Activated T-cell treated with anti-CD3 and anti-CD28 coated beads, Interleukin-2, amount 50 U/mL, for 4 hours (primary cell): ENCODE measurements around the gene PJA2. TPM values are rescaled to one million over a fixed set of nuclear protein-coding genes. Genes with fewer than 3 reads are reported as not detected.
"Not testable (repeated sequence)": the region's sequence is repeated elsewhere in the genome, so short reads cannot be mapped to it uniquely, and the experiment has no call there.

Experiments
- ATAC-seq, 2 donors: fragments of 200-7000 bp; cut with Tn5 transposase; one replicate each; pipeline ENCODE4 v1.10.0; 2021
- DNase-seq: peaks from one replicate; pipeline ENCODE4 v3.0.0-alpha.2; 2020
- H3K27me3 Mint-ChIP-seq: one replicate; pipeline ENCODE4 v1.8.0; 2021; ENCODE audit warnings: low read depth, mixed read lengths
- H3K36me3 Mint-ChIP-seq: one replicate; pipeline ENCODE4 v1.8.0; 2022; ENCODE audit warnings: mixed read lengths; ENCODE audit not compliant: insufficient read depth
- H3K4me1 Mint-ChIP-seq: one replicate; pipeline ENCODE4 v1.8.0; 2021; ENCODE audit warnings: low read depth, mixed read lengths
- H3K4me3 Mint-ChIP-seq: one replicate; pipeline ENCODE4 v1.8.0; 2021; ENCODE audit warnings: mild to moderate bottlenecking, moderate library complexity, mixed read lengths
- H3K9me3 Mint-ChIP-seq: one replicate; pipeline ENCODE4 v1.8.0; 2021; ENCODE audit warnings: mixed read lengths
- total RNA-seq, 3 donors: library from RNA; stranded (reverse); gene quantifications; one replicate each; pipeline ENCODE4 v1.2.1, GENCODE V29; 2021

PJA2 gene
- total RNA-seq, 3 donors from 2014 or later, result 27.6 to 33.7 (median 28.8) TPM

DNA sequence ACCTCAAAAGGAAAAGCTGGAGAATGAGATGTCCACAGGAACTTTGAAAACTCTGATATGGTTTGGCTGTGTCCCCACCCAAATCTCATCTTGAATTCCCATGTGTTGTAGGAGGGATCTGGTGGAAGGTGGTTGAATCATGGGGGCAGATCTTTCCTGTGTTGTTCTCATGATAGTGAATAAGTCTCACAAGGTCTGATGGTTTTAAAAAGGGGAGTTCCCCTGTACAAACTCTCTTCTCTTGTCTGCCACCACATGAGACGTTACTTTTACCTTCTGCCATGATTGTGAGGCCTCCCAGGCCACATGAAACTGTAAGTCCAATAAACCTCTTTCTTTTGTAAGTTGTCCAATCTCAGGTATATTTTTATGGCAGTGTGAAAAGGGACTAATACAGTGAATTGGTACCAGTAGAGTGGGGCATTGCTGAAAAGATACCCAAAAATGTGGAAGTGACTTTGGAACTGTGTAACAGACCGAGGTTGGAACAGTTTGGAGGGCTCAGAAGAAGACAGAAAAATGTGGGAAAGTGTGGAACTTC is 4.2 kb upstream of the PJA2 start:
- H3K36me3 Mint-ChIP-seq, ATAC-seq, DNase-seq, H3K4me3 Mint-ChIP-seq, H3K27me3 Mint-ChIP-seq: not testable (repeated sequence)
- H3K9me3 Mint-ChIP-seq, result peaks cover 13% of the 10 kb centered on the region
- peaks cover 15% of the 10 kb centered on the region for H3K4me1 Mint-ChIP-seq

GRCh38 chr5:109413458-109413857 is 3.7 kb upstream of the PJA2 start:
- ATAC-seq, result no peak

GRCh38 chr5:109412981-109413402 is 3.2 kb upstream of the PJA2 start:
- no peak for ATAC-seq
- Mint-ChIP-seq H3K27me3 (no peaks in the 10 kb centered on the region), H3K4me3 (no peak overlapping the region), H3K36me3 (peaks cover 3% of the 10 kb centered on the region), H3K9me3 (peaks cover 13% of the 10 kb centered on the region), H3K4me1 (peaks cover 17% of the 10 kb centered on the region)
- no peak for DNase-seq

More at GRCh38 chr5:109413458-109413857, 3.7 kb upstream of the PJA2 start:
- Mint-ChIP-seq H3K4me3 (no peak overlapping the region), H3K36me3 (peaks cover 3% of the 10 kb centered on the region), H3K4me1 (peaks cover 15% of the 10 kb centered on the region), H3K9me3 (peaks cover 13% of the 10 kb centered on the region), H3K27me3 (no peaks in the 10 kb centered on the region)
- no peak for DNase-seq

DNA sequence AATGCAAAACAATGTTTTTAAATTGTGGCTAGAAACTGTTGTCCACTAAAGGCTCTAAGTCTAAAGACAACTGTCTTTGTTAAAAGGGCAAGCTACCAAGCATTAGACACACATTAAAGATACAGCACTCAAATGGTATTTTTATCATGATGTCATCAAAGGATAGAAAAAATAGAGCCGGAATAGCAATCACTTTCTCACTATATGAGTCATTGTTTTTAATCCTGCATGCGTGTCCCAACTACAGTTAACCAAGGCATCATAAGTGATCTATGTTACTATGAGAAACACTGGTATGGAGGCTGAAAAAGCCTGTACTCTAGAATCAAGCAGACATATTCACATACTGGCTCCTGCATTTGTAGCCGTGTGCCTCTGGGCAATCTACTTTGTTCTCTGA is 1.9 kb upstream of the PJA2 start:
- H3K4me1 Mint-ChIP-seq, result peaks cover 29% of the 10 kb centered on the region
- H3K4me3 Mint-ChIP-seq, result no peak overlapping the region
- ATAC-seq (no peak), DNase-seq (no peak)
- no peaks in the 10 kb centered on the region for H3K27me3 Mint-ChIP-seq
- H3K36me3 Mint-ChIP-seq, result peaks cover 3% of the 10 kb centered on the region
- peaks cover 13% of the 10 kb centered on the region for H3K9me3 Mint-ChIP-seq

GRCh38 chr5:109411149-109411514 is 1.4 kb upstream of the PJA2 start:
- ATAC-seq (no peak), DNase-seq (no peak)
- H3K4me3 Mint-ChIP-seq, result peak overlapping the region; percentile 97
- H3K36me3 Mint-ChIP-seq, result peaks cover 5% of the 10 kb centered on the region
- H3K9me3 Mint-ChIP-seq, result peaks cover 13% of the 10 kb centered on the region
- peaks cover 34% of the 10 kb centered on the region for H3K4me1 Mint-ChIP-seq
- no peaks in the 10 kb centered on the region for H3K27me3 Mint-ChIP-seq

- ATAC-seq, result no peak
- H3K9me3 Mint-ChIP-seq, result peaks cover 8% of the 10 kb centered on the region
Measured at GRCh38 chr5:109410389-109411148, 795 bp upstream of the PJA2 start.

GRCh38 chr5:109408991-109409843 is 557 bp downstream of the PJA2 start:
- Mint-ChIP-seq H3K9me3 (peaks cover 3% of the 10 kb centered on the region), H3K4me3 (peak overlapping the region; percentile 97), H3K4me1 (peaks cover 47% of the 10 kb centered on the region), H3K36me3 (peaks cover 5% of the 10 kb centered on the region), H3K27me3 (no peaks in the 10 kb centered on the region)
- ATAC-seq (peak; percentile 34 to 48), DNase-seq (peak; percentile 69)

More at GRCh38 chr5:109410389-109411148, 795 bp upstream of the PJA2 start:
- Mint-ChIP-seq H3K4me1 (peaks cover 38% of the 10 kb centered on the region), H3K27me3 (no peaks in the 10 kb centered on the region), H3K4me3 (peak overlapping the region; percentile 97), H3K36me3 (peaks cover 6% of the 10 kb centered on the region)
- peak; percentile 16 for DNase-seq

GRCh38 chr5:109407913-109408312 is 1.9 kb downstream of the PJA2 start:
- H3K4me3 Mint-ChIP-seq, result peak overlapping the region; percentile 97
- peaks cover 51% of the 10 kb centered on the region for H3K4me1 Mint-ChIP-seq
- no peaks in the 10 kb centered on the region for H3K9me3 Mint-ChIP-seq
- no peaks in the 10 kb centered on the region for H3K27me3 Mint-ChIP-seq
- H3K36me3 Mint-ChIP-seq, result peaks cover 8% of the 10 kb centered on the region
- DNase-seq (no peak), ATAC-seq (no peak)

- Mint-ChIP-seq H3K4me3 (peak overlapping the region; percentile 14), H3K9me3 (no peaks in the 10 kb centered on the region), H3K36me3 (peaks cover 8% of the 10 kb centered on the region), H3K4me1 (peaks cover 63% of the 10 kb centered on the region), H3K27me3 (no peaks in the 10 kb centered on the region)
- DNase-seq (no peak), ATAC-seq (no peak)
Measured at GRCh38 chr5:109406719-109407118, 3.1 kb downstream of the PJA2 start.

- Mint-ChIP-seq H3K4me3 (no peak overlapping the region), H3K4me1 (peaks cover 75% of the 10 kb centered on the region), H3K36me3 (peaks cover 15% of the 10 kb centered on the region), H3K27me3 (no peaks in the 10 kb centered on the region), H3K9me3 (no peaks in the 10 kb centered on the region)
- ATAC-seq, result no peak
- no peak for DNase-seq
Measured at GRCh38 chr5:109404428-109404960, 5.3 kb downstream of the PJA2 start.

DNA sequence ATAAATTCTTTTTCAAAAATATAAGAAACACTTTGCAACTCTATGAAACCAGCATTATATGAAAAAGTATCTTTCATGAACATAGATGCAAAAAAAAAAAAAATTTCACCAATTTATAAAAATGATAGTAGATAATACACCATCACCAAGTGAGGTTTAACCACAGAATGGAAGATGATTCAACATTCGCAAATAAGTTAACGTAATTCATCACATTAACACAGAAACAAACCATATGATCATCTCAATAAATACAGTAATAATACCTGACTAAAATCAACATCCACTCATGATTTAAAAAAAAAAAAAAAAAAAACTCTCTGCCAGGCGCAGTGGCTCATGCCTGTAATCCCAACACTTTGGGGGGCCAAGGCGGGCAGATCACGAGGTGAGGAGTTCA is 6.3 kb downstream of the PJA2 start:
- Mint-ChIP-seq H3K4me3 (no peak overlapping the region), H3K9me3 (no peaks in the 10 kb centered on the region), H3K36me3 (peaks cover 18% of the 10 kb centered on the region), H3K27me3 (no peaks in the 10 kb centered on the region), H3K4me1 (peaks cover 80% of the 10 kb centered on the region)
- no peak for ATAC-seq
- no peak for DNase-seq

- no peaks in the 10 kb centered on the region for H3K27me3 Mint-ChIP-seq
- no peak overlapping the region for H3K4me3 Mint-ChIP-seq
- H3K9me3 Mint-ChIP-seq, result no peaks in the 10 kb centered on the region
- DNase-seq (no peak), ATAC-seq (peak in 1 of 2 donors; percentile 43)
- peaks cover 17% of the 10 kb centered on the region for H3K36me3 Mint-ChIP-seq
- H3K4me1 Mint-ChIP-seq, result peaks cover 81% of the 10 kb centered on the region
Measured at GRCh38 chr5:109399092-109399759, 10.5 kb downstream of the PJA2 start.

DNA sequence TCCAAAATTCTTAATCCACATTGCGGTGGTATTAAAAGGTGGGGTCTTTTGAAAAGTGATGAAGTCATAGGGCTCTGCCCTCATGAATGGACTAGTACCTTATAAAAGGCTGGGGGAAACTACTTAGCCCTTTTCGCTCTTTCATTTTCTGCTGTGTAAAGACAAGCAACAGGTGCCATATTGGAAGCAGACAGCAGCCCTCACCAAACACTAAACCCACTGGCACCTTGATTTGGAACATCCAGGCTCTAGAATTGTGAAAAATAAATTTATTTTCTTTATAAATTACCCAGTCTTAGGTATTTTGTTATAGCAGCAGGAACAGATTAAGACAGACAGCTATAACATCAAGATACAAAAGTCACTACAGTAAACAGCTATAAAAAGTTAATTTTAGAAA is 12.8 kb downstream of the PJA2 start:
- Mint-ChIP-seq H3K27me3 (no peaks in the 10 kb centered on the region), H3K9me3 (no peaks in the 10 kb centered on the region), H3K4me1 (peaks cover 81% of the 10 kb centered on the region), H3K36me3 (peaks cover 17% of the 10 kb centered on the region), H3K4me3 (no peak overlapping the region)
- ATAC-seq (no peak), DNase-seq (no peak)

DNA sequence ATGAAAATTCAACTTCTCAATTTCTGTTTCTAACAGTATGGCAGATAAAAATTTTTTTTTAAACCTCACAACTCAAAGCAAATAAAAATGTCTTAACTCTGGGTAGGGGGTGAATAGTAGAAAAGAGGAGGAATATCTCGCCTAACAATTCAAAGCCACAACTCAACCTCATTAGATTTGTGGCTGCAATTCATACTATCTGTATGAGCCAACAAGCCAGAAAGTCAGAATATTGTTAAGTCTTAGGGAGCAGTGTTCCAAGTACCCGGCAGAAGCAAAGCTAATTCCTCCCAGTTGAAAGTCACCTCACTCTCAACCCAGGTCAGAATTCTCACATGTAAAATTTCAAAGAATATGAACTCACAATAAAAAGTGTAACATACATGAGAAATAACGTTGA is 15.0 kb downstream of the PJA2 start:
- Mint-ChIP-seq H3K4me1 (peaks cover 79% of the 10 kb centered on the region), H3K4me3 (no peak overlapping the region), H3K27me3 (no peaks in the 10 kb centered on the region), H3K9me3 (no peaks in the 10 kb centered on the region), H3K36me3 (peaks cover 25% of the 10 kb centered on the region)
- ATAC-seq (no peak), DNase-seq (no peak)
